Measurements from ENCODE around the gene GPC1. TPM values are rescaled to one million over a fixed set of nuclear protein-coding genes. Genes with fewer than 3 reads are reported as not detected.
"Not testable (repeated sequence)": the region's sequence is repeated elsewhere in the genome, so short reads cannot be mapped to it uniquely, and the experiment has no call there.

Gene GPC1
- total RNA-seq, 1 experiment from 2014 or later = 9.9 TPM

GRCh38 chr2:240467149-240467642 lies 31.7 kb downstream of the GPC1 start:
- DNase-seq (ENCODE audit: low spot score) = no peak

- no peak for DNase-seq (ENCODE audit: low spot score)
Measured at GRCh38 chr2:240467659-240468302, 32.3 kb downstream of the GPC1 start.

GRCh38 chr2:240468303-240469238 lies 33.1 kb downstream of the GPC1 start:
- DNase-seq (ENCODE audit: low spot score) = no peak

- DNase-seq (ENCODE audit: low spot score) = no peak
Measured at GRCh38 chr2:240469239-240469636, 33.8 kb downstream of the GPC1 start.

- DNase-seq (ENCODE audit: low spot score) = no peak
Measured at GRCh38 chr2:240469740-240470139, 34.3 kb downstream of the GPC1 start.

- no peak for DNase-seq (ENCODE audit: low spot score)
Measured at GRCh38 chr2:240472078-240472790, 36.8 kb downstream of the GPC1 start.

- DNase-seq (ENCODE audit: low spot score) = no peak
Measured at GRCh38 chr2:240473211-240473610, 37.7 kb downstream of the GPC1 start.

GRCh38 chr2:240477916-240478315 lies 42.5 kb downstream of the GPC1 start:
- no peak for DNase-seq (ENCODE audit: low spot score)

- DNase-seq (ENCODE audit: low spot score) = no peak
Measured at GRCh38 chr2:240478346-240479110, 43.1 kb downstream of the GPC1 start.

GRCh38 chr2:240479111-240479501 lies 43.6 kb downstream of the GPC1 start:
- DNase-seq (ENCODE audit: low spot score) = no peak

GRCh38 chr2:240480834-240481623 lies 45.6 kb downstream of the GPC1 start:
- no peak for DNase-seq (ENCODE audit: low spot score)

GRCh38 chr2:240481720-240482119 lies 46.3 kb downstream of the GPC1 start:
- no peak for DNase-seq (ENCODE audit: low spot score)

- no peak for DNase-seq (ENCODE audit: low spot score)
Measured at GRCh38 chr2:240482141-240482540, 46.7 kb downstream of the GPC1 start.

- no peak for DNase-seq (ENCODE audit: low spot score)
Measured at GRCh38 chr2:240491483-240491882, 56.0 kb downstream of the GPC1 start.

GRCh38 chr2:240494194-240494793 lies 58.8 kb downstream of the GPC1 start:
- no peak for DNase-seq (ENCODE audit: low spot score)

- DNase-seq (ENCODE audit: low spot score) = not testable (repeated sequence)
Measured at GRCh38 chr2:240494942-240495341, 59.5 kb downstream of the GPC1 start.

GRCh38 chr2:240497082-240497481 lies 61.6 kb downstream of the GPC1 start:
- DNase-seq (ENCODE audit: low spot score) = peak; percentile 5

- no peak for DNase-seq (ENCODE audit: low spot score)
Measured at GRCh38 chr2:240498171-240498957, 62.9 kb downstream of the GPC1 start.

- no peak for DNase-seq (ENCODE audit: low spot score)
Measured at GRCh38 chr2:240498958-240499260, 63.4 kb downstream of the GPC1 start.

All from HT-29 (cell line).